OCI-LY1 (cell line): ENCODE data around the gene SIRT6.
"Not testable (repeated sequence)": the region's sequence is repeated elsewhere in the genome, so short reads cannot be mapped to it uniquely, and the experiment has no call there.

Experiments
- H2AFZ ChIP-seq: fragments of 200-600 bp; sonication (generic), shearing (Covaris generic); 2 replicates; pipeline ENCODE4 v1.6.0; 2014; ENCODE audit warnings: antibody characterized with exemption, mild to moderate bottlenecking, low read length
- H3F3A ChIP-seq: fragments of 200-600 bp; sonication (generic), shearing (Covaris generic); 2 replicates; pipeline ENCODE4 v1.6.0; 2014; ENCODE audit warnings: mild to moderate bottlenecking, antibody characterized with exemption, low read length, moderate library complexity; ENCODE audit not compliant: insufficient read depth
- H3K27ac ChIP-seq: fragments of 200-600 bp; sonication (generic); 2 replicates; pipeline ENCODE4 v1.5.1; 2014; ENCODE audit warnings: low read length, mixed run types, mild to moderate bottlenecking, low read depth; ENCODE audit not compliant: poor library complexity, severe bottlenecking
- H3K27me3 ChIP-seq: fragments of 200-600 bp; sonication (generic); 2 replicates; pipeline ENCODE4 v1.6.0; 2014; ENCODE audit warnings: antibody characterized with exemption, mild to moderate bottlenecking, low read length, moderate library complexity; ENCODE audit not compliant: insufficient read depth
- H3K36me3 ChIP-seq: fragments of 200-600 bp; sonication (generic); 2 replicates; pipeline ENCODE4 v1.6.1; 2014; ENCODE audit warnings: mild to moderate bottlenecking, antibody characterized with exemption, low read length, moderate library complexity, mixed read lengths; ENCODE audit not compliant: insufficient read depth
- H3K4me1 ChIP-seq: fragments of 200-600 bp; sonication (generic); 2 replicates; pipeline ENCODE4 v1.5.1; 2014; ENCODE audit warnings: mild to moderate bottlenecking, low read length, moderate library complexity; ENCODE audit not compliant: insufficient read depth, severe bottlenecking
- H3K4me2 ChIP-seq: fragments of 200-600 bp; sonication (generic), shearing (Covaris generic); 2 replicates; pipeline ENCODE4 v1.6.1; 2014; ENCODE audit warnings: low read length
- H3K4me3 ChIP-seq: fragments of 200-600 bp; sonication (generic); 2 replicates; pipeline ENCODE4 v1.5.1; 2014; ENCODE audit warnings: low read length, low read depth, mild to moderate bottlenecking, mixed read lengths; ENCODE audit not compliant: poor library complexity, severe bottlenecking
- H3K79me2 ChIP-seq: fragments of 200-600 bp; shearing (Covaris generic); 2 replicates; pipeline ENCODE4 v1.6.1; 2016; ENCODE audit warnings: mixed run types, low read length, mixed read lengths; ENCODE audit not compliant: insufficient read depth
- H3K9ac ChIP-seq: fragments of 200-600 bp; sonication (generic), shearing (Covaris generic); 2 replicates; pipeline ENCODE4 v1.6.1; 2014; ENCODE audit warnings: mild to moderate bottlenecking, low read length, mixed read lengths
- H3K9me2 ChIP-seq: fragments of 200-600 bp; sonication (generic), shearing (Covaris generic); 2 replicates; pipeline ENCODE4 v1.6.1; 2014; ENCODE audit warnings: low read depth, mild to moderate bottlenecking, low read length, mixed read lengths
- H3K9me3 ChIP-seq: fragments of 200-600 bp; shearing (Covaris generic); 2 replicates; pipeline ENCODE4 v1.6.1; 2014; ENCODE audit warnings: low read length, mixed read lengths
- H4K20me1 ChIP-seq: fragments of 200-600 bp; sonication (generic), shearing (Covaris generic); 2 replicates; pipeline ENCODE4 v1.6.0; 2016; ENCODE audit warnings: mild to moderate bottlenecking, low read length; ENCODE audit not compliant: insufficient read depth
- EZH2 ChIP-seq: fragments of 200-600 bp; sonication (generic), shearing (Covaris generic); IDR thresholded peaks from 2 replicates; pipeline ENCODE4 v1.8.0; 2017; ENCODE audit warnings: borderline replicate concordance, mixed run types, mild to moderate bottlenecking, antibody characterized with exemption, low read length, moderate library complexity, mixed read lengths
- TF ChIP-seq, protein P1 (sequence below): fragments of 200-600 bp; sonication (generic), shearing (Covaris generic); IDR thresholded peaks from 2 replicates; pipeline ENCODE4 v1.5.1; 2017; ENCODE audit warnings: mild to moderate bottlenecking, antibody characterized with exemption, low read length, moderate library complexity, mixed read lengths

Gene SIRT6

DNA sequence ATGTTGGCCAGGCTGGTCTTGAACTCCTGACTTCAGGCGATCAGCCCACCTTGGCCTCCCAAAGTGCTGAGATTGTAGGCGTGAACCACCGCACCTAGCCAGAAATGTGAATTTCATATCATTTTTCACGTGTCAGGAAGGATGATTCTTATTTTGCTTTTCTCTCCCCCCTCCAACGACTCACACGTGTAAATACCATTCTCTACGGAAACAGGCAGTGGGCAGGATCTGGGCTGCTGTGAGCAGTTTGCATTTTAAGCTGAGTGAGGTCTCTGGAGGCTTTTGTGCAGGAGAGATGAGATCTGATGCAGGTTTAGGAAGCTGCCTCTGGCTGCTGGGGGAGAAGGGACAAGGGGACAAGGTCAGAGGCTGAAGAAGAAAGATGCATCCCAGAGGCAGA lies 12.0 kb upstream of the SIRT6 start:
- Histone ChIP-seq H3K27me3 (peaks cover 4% of the 10 kb centered on the region; the same call in 1 of the 2 replicates), H3K4me1 (no peaks in the 10 kb centered on the region), H3F3A (no peaks in the 10 kb centered on the region), H3K4me3 (no peak overlapping the region), H3K36me3 (no peaks in the 10 kb centered on the region), H4K20me1 (no peaks in the 10 kb centered on the region), H3K79me2 (no peaks in the 10 kb centered on the region), H2AFZ (no peak overlapping the region), H3K27ac (no peak overlapping the region), H3K9me2 (no peaks in the 10 kb centered on the region), H3K9ac (no peak overlapping the region), H3K4me2 (no peak overlapping the region), H3K9me3 (peaks cover 3% of the 10 kb centered on the region; the same call in 1 of the 2 replicates)
- TF ChIP-seq, protein P1, sequence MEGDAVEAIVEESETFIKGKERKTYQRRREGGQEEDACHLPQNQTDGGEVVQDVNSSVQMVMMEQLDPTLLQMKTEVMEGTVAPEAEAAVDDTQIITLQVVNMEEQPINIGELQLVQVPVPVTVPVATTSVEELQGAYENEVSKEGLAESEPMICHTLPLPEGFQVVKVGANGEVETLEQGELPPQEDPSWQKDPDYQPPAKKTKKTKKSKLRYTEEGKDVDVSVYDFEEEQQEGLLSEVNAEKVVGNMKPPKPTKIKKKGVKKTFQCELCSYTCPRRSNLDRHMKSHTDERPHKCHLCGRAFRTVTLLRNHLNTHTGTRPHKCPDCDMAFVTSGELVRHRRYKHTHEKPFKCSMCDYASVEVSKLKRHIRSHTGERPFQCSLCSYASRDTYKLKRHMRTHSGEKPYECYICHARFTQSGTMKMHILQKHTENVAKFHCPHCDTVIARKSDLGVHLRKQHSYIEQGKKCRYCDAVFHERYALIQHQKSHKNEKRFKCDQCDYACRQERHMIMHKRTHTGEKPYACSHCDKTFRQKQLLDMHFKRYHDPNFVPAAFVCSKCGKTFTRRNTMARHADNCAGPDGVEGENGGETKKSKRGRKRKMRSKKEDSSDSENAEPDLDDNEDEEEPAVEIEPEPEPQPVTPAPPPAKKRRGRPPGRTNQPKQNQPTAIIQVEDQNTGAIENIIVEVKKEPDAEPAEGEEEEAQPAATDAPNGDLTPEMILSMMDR, result no peak
- TF ChIP-seq EZH2, result no peak

DNA sequence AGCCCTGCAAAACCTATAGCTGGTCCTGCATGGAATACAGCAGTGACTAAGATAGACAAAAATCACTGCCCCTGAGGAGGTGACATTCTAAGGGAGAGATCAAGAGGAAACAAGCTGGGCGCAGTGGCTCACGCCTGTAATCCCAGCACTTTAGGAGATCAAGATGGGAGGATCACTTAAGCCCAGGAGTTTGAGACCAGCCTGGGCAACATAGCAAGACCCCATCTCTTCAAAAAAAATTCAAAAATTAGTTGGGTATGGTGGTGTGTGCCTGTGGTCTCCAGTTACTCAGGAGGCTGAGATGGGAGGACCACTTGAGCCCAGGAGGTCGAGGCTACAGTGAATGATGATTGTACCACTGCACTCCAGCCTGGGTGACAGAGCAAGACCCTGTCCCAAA lies 10.2 kb upstream of the SIRT6 start:
- H3K4me3 ChIP-seq, H3K79me2 ChIP-seq, H3K27me3 ChIP-seq, H3K36me3 ChIP-seq, H3K9me3 ChIP-seq, H3K27ac ChIP-seq, H3K4me2 ChIP-seq, H3F3A ChIP-seq, H3K9me2 ChIP-seq, H3K9ac ChIP-seq, H4K20me1 ChIP-seq, H3K4me1 ChIP-seq, H2AFZ ChIP-seq: not testable (repeated sequence)

DNA sequence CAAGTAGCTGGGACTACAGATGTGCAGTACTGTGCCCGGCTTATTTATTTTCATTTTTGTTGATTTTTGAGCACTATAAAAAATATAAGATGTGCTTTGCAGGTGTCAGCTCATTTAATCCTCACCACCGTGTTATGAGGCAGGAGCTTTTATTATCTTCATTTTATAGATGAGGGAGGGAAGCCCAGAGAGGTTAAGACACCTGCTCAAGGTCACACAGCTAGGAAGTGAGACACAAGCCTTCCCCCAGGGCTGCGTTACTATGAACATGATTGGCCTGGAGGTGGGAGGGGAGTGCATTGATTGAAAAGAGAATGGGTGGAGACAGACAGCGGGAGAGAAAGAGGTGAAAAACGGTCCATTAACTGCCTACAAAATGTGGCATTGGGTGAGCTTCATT lies 7.3 kb upstream of the SIRT6 start:
- TF ChIP-seq, protein P1, result no peak
- TF ChIP-seq EZH2, result no peak
- H3K27ac ChIP-seq, result no peak overlapping the region
- H3K9ac ChIP-seq, result no peak overlapping the region
- H3K9me2 ChIP-seq, result no peaks in the 10 kb centered on the region
- H4K20me1 ChIP-seq, result no peaks in the 10 kb centered on the region
- no peaks in the 10 kb centered on the region for H3K9me3 ChIP-seq
- H3K27me3 ChIP-seq, result no peaks in the 10 kb centered on the region; the same call in 1 of the 2 replicates
- no peak overlapping the region for H2AFZ ChIP-seq
- H3K4me2 ChIP-seq, result no peak overlapping the region
- H3F3A ChIP-seq, result no peaks in the 10 kb centered on the region
- H3K4me1 ChIP-seq, result peaks cover 6% of the 10 kb centered on the region
- H3K79me2 ChIP-seq, result no peaks in the 10 kb centered on the region
- no peaks in the 10 kb centered on the region for H3K36me3 ChIP-seq
- no peak overlapping the region for H3K4me3 ChIP-seq

DNA sequence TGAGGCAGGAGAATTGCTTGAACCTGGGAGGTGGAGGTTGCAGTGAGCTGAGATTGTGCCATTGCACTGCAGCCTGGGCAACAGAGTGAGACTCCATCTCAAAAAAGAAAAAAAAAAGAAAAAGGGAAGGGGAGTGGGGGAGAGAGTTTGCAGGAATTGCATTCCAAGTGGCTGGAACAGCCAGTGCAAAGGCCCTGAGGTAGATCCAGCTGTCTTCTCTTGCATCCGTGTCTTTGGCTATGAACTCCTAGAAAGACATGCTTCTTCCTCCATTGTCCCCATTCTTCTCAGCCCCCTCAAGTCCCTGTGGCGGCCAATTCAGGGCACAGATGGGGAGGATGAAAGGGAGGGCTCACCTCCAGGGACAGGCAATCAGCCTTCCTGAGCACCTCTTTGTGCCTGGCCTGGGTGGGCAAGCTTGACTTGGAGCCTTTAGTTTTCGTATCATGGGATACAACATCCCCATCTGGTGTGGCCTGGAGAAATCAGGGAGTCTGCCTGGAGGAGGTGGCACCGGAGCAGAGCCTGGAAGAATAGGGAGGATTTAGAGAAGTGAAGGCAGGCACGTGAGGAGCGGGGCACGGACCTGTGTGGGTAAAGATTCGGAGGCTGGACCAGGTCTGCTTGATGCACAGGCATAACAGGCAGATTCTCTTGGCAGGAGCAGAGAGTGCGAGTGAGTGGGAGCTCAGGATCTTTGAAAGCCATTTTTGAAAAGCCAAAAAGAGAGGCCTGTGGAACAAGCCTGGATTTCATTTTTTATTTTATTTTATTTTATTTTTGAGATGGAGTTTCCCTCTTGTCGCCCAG lies 5.2 kb upstream of the SIRT6 start:
- Histone ChIP-seq H4K20me1 (no peaks in the 10 kb centered on the region), H3K9me2 (no peaks in the 10 kb centered on the region), H2AFZ (no peak overlapping the region), H3K27me3 (no peaks in the 10 kb centered on the region; the same call in 1 of the 2 replicates), H3K27ac (no peak overlapping the region), H3K4me3 (no peak overlapping the region), H3K79me2 (no peaks in the 10 kb centered on the region), H3F3A (no peaks in the 10 kb centered on the region), H3K4me1 (peaks cover 20% of the 10 kb centered on the region), H3K9me3 (no peaks in the 10 kb centered on the region), H3K9ac (no peak overlapping the region), H3K36me3 (no peaks in the 10 kb centered on the region), H3K4me2 (no peak overlapping the region)
- no peak for TF ChIP-seq EZH2
- TF ChIP-seq, protein P1, result no peak
